ENCODE data around the gene EXOC3L1. TPM values are rescaled to one million over a fixed set of nuclear protein-coding genes. Genes with fewer than 3 reads are reported as not detected.

Gene EXOC3L1
- total RNA-seq, 2 experiments from 2014 or later = not detected

- H3K9me3 ChIP-seq (ENCODE audit: low read length) = no peaks in the 10 kb centered on the region
- no peak overlapping the region for H3K4me2 ChIP-seq (ENCODE audit: low read length)
- no peak overlapping the region for H2AFZ ChIP-seq (ENCODE audit: low read length)
- H3K9me2 ChIP-seq (ENCODE audit: insufficient read depth, low read length) = no peaks in the 10 kb centered on the region
- H3K36me3 ChIP-seq (ENCODE audit: insufficient read depth, low read length) = peaks cover 96% of the 10 kb centered on the region
- H3K4me3 ChIP-seq (ENCODE audit: low read depth, low read length, poor library complexity, severe bottlenecking) = no peak overlapping the region
- peak; percentile 82 for TF ChIP-seq CTCF (conservative IDR thresholded peaks at IDR 0.05; ENCODE audit: low read length)
- no peak for TF ChIP-seq EZH2phosphoT487 (IDR thresholded peaks at IDR 0.05; ENCODE audit: borderline replicate concordance, low read depth, low read length)
- H3K4me1 ChIP-seq (ENCODE audit: insufficient read depth, low read length, poor library complexity, severe bottlenecking) = peaks cover 9% of the 10 kb centered on the region
- BruUV-seq (replicated peaks) = TSS peak; percentile 74
- H3K79me2 ChIP-seq (ENCODE audit: insufficient read depth, low read depth, low read length) = peaks cover 9% of the 10 kb centered on the region
- POLR2A ChIA-PET = interaction anchor here (0.6 kb wide), 2 partner anchors 234 to 317 kb away, joined by 4 to 11 read pairs; no protein-coding TSS in a partner anchor
- no peak overlapping the region for H3K27ac ChIP-seq (ENCODE audit: low read depth, low read length, poor library complexity, severe bottlenecking)
- CTCF ChIA-PET (ENCODE audit: unreplicated experiment) = no interaction called here
- intact Hi-C loops (cut with micrococcal nuclease; ENCODE audit: unreplicated experiment) = no loop called here
- peak; percentile 35 for DNase-seq (ENCODE audit: low spot score)
- H4K20me1 ChIP-seq (ENCODE audit: insufficient read depth, low read length) = peaks cover 6% of the 10 kb centered on the region; the same call in 1 of the 2 replicates
These were observed 8.3 kb upstream of the EXOC3L1 start for GRCh38 chr16:67198238-67198734.

- no peak for TF ChIP-seq EZH2phosphoT487 (IDR thresholded peaks at IDR 0.05; ENCODE audit: borderline replicate concordance, low read depth, low read length)
- TF ChIP-seq CTCF (conservative IDR thresholded peaks at IDR 0.05; ENCODE audit: low read length) = no peak
- H3K79me2 ChIP-seq (ENCODE audit: insufficient read depth, low read depth, low read length) = peaks cover 15% of the 10 kb centered on the region
- H3K9me3 ChIP-seq (ENCODE audit: low read length) = no peaks in the 10 kb centered on the region
- no peak overlapping the region for H3K27ac ChIP-seq (ENCODE audit: low read depth, low read length, poor library complexity, severe bottlenecking)
- POLR2A ChIA-PET = interaction anchor here (0.6 kb wide), 2 partner anchors 234 to 317 kb away, joined by 4 to 11 read pairs; no protein-coding TSS in a partner anchor
- H3K4me3 ChIP-seq (ENCODE audit: low read depth, low read length, poor library complexity, severe bottlenecking) = no peak overlapping the region
- no peak overlapping the region for H3K4me2 ChIP-seq (ENCODE audit: low read length)
- peaks cover 13% of the 10 kb centered on the region for H3K4me1 ChIP-seq (ENCODE audit: insufficient read depth, low read length, poor library complexity, severe bottlenecking)
- BruUV-seq (replicated peaks) = no TSS peak
- DNase-seq (ENCODE audit: low spot score) = no peak
- CTCF ChIA-PET (ENCODE audit: unreplicated experiment) = interaction anchor here (0.6 kb wide), 1 partner anchor 50 kb away, joined by 3 read pairs; the partner anchor contains the start of gene FHOD1
- no peaks in the 10 kb centered on the region for H3K9me2 ChIP-seq (ENCODE audit: insufficient read depth, low read length)
- peaks cover 95% of the 10 kb centered on the region for H3K36me3 ChIP-seq (ENCODE audit: insufficient read depth, low read length)
- H4K20me1 ChIP-seq (ENCODE audit: insufficient read depth, low read length) = peaks cover 9% of the 10 kb centered on the region; the same call in 1 of the 2 replicates
- H2AFZ ChIP-seq (ENCODE audit: low read length) = no peak overlapping the region
- intact Hi-C loops (cut with micrococcal nuclease; ENCODE audit: unreplicated experiment) = no loop called here
These were observed 7.8 kb upstream of the EXOC3L1 start for GRCh38 chr16:67197704-67198103.

GRCh38 chr16:67196881-67197280 lies 6.9 kb upstream of the EXOC3L1 start:
- Histone ChIP-seq H3K9me3 (ENCODE audit: low read length) (no peaks in the 10 kb centered on the region), H3K4me2 (ENCODE audit: low read length) (no peak overlapping the region), H3K4me1 (ENCODE audit: insufficient read depth, low read length, poor library complexity, severe bottlenecking) (peaks cover 13% of the 10 kb centered on the region), H2AFZ (ENCODE audit: low read length) (no peak overlapping the region), H3K27ac (ENCODE audit: low read depth, low read length, poor library complexity, severe bottlenecking) (no peak overlapping the region), H3K9me2 (ENCODE audit: insufficient read depth, low read length) (no peaks in the 10 kb centered on the region), H3K4me3 (ENCODE audit: low read depth, low read length, poor library complexity, severe bottlenecking) (no peak overlapping the region), H3K79me2 (ENCODE audit: insufficient read depth, low read depth, low read length) (peaks cover 22% of the 10 kb centered on the region), H4K20me1 (ENCODE audit: insufficient read depth, low read length) (peaks cover 9% of the 10 kb centered on the region; the same call in 1 of the 2 replicates), H3K36me3 (ENCODE audit: insufficient read depth, low read length) (peaks cover 93% of the 10 kb centered on the region)
- TF ChIP-seq EZH2phosphoT487 (IDR thresholded peaks at IDR 0.05; ENCODE audit: borderline replicate concordance, low read depth, low read length) (no peak), CTCF (conservative IDR thresholded peaks at IDR 0.05; ENCODE audit: low read length) (no peak)
- no peak for DNase-seq (ENCODE audit: low spot score)
- CTCF ChIA-PET (ENCODE audit: unreplicated experiment) = interaction anchor here (0.5 kb wide), 1 partner anchor 223 kb away, joined by 7 read pairs; no protein-coding TSS in a partner anchor
- no TSS peak for BruUV-seq (replicated peaks)
- POLR2A ChIA-PET = interaction anchor here (0.6 kb wide), 1 partner anchor 35 kb away, joined by 12 read pairs; no protein-coding TSS in a partner anchor
- intact Hi-C loops (cut with micrococcal nuclease; ENCODE audit: unreplicated experiment) = no loop called here

All from OCI-LY7 (cell line).